ENCODE measurements around the gene DNAJC15. TPM values are rescaled to one million over a fixed set of nuclear protein-coding genes. Genes with fewer than 3 reads are reported as not detected.

Gene DNAJC15
- total RNA-seq, 2 experiments from 2014 or later = 2.2 TPM; not detected in 1

GRCh38 chr13:43107780-43108179 is 84.4 kb downstream of the DNAJC15 start:
- TF ChIP-seq EZH2phosphoT487 (IDR thresholded peaks at IDR 0.05; ENCODE audit: borderline replicate concordance, low read depth, low read length) = no peak
- Histone ChIP-seq H3K79me2 (ENCODE audit: insufficient read depth, low read depth, low read length) (no peaks in the 10 kb centered on the region), H3K4me2 (ENCODE audit: low read length) (no peak overlapping the region), H3K9me2 (ENCODE audit: insufficient read depth, low read length) (no peaks in the 10 kb centered on the region), H3K4me1 (ENCODE audit: insufficient read depth, low read length, poor library complexity, severe bottlenecking) (no peaks in the 10 kb centered on the region), H3K27ac (ENCODE audit: low read depth, low read length, poor library complexity, severe bottlenecking) (no peak overlapping the region), H2AFZ (ENCODE audit: low read length) (no peak overlapping the region), H3K4me3 (ENCODE audit: low read depth, low read length, poor library complexity, severe bottlenecking) (no peak overlapping the region), H3K9me3 (ENCODE audit: low read length) (no peaks in the 10 kb centered on the region), H3K36me3 (ENCODE audit: insufficient read depth, low read length) (no peaks in the 10 kb centered on the region), H4K20me1 (ENCODE audit: insufficient read depth, low read length) (no peaks in the 10 kb centered on the region)
- CTCF ChIA-PET (ENCODE audit: unreplicated experiment) = no interaction called here
- no peak for DNase-seq (ENCODE audit: low spot score)
- POLR2A ChIA-PET = no interaction called here
- BruUV-seq (replicated peaks) = no TSS peak
- intact Hi-C loops (cut with micrococcal nuclease; ENCODE audit: unreplicated experiment) = no loop called here

- no TSS peak for BruUV-seq (replicated peaks)
- H3K9me2 ChIP-seq (ENCODE audit: insufficient read depth, low read length) = no peaks in the 10 kb centered on the region
- H3K27ac ChIP-seq (ENCODE audit: low read depth, low read length, poor library complexity, severe bottlenecking) = no peak overlapping the region
- no peak for TF ChIP-seq CTCF (conservative IDR thresholded peaks at IDR 0.05; ENCODE audit: low read length)
- TF ChIP-seq EZH2phosphoT487 (IDR thresholded peaks at IDR 0.05; ENCODE audit: borderline replicate concordance, low read depth, low read length) = no peak
- intact Hi-C loops (cut with micrococcal nuclease; ENCODE audit: unreplicated experiment) = no loop called here
- ChIA-PET POLR2A (interaction anchor here (0.9 kb wide), 1 partner anchor 258 kb away, joined by 3 read pairs; no protein-coding TSS in a partner anchor), CTCF (ENCODE audit: unreplicated experiment) (no interaction called here)
- H3K79me2 ChIP-seq (ENCODE audit: insufficient read depth, low read depth, low read length) = no peaks in the 10 kb centered on the region
- H3K4me1 ChIP-seq (ENCODE audit: insufficient read depth, low read length, poor library complexity, severe bottlenecking) = no peaks in the 10 kb centered on the region
- H4K20me1 ChIP-seq (ENCODE audit: insufficient read depth, low read length) = no peaks in the 10 kb centered on the region
- no peak overlapping the region for H3K4me2 ChIP-seq (ENCODE audit: low read length)
- no peaks in the 10 kb centered on the region for H3K9me3 ChIP-seq (ENCODE audit: low read length)
- H2AFZ ChIP-seq (ENCODE audit: low read length) = no peak overlapping the region
- no peak overlapping the region for H3K4me3 ChIP-seq (ENCODE audit: low read depth, low read length, poor library complexity, severe bottlenecking)
- no peaks in the 10 kb centered on the region for H3K36me3 ChIP-seq (ENCODE audit: insufficient read depth, low read length)
- no peak for DNase-seq (ENCODE audit: low spot score)
These were observed 86.7 kb downstream of the DNAJC15 start for GRCh38 chr13:43110036-43110435.

- BruUV-seq (replicated peaks) = no TSS peak
- Histone ChIP-seq H4K20me1 (ENCODE audit: insufficient read depth, low read length) (no peaks in the 10 kb centered on the region), H3K9me3 (ENCODE audit: low read length) (no peaks in the 10 kb centered on the region), H3K36me3 (ENCODE audit: insufficient read depth, low read length) (no peaks in the 10 kb centered on the region), H2AFZ (ENCODE audit: low read length) (no peak overlapping the region), H3K79me2 (ENCODE audit: insufficient read depth, low read depth, low read length) (no peaks in the 10 kb centered on the region), H3K4me1 (ENCODE audit: insufficient read depth, low read length, poor library complexity, severe bottlenecking) (no peaks in the 10 kb centered on the region), H3K27ac (ENCODE audit: low read depth, low read length, poor library complexity, severe bottlenecking) (no peak overlapping the region), H3K4me2 (ENCODE audit: low read length) (no peak overlapping the region), H3K9me2 (ENCODE audit: insufficient read depth, low read length) (no peaks in the 10 kb centered on the region), H3K4me3 (ENCODE audit: low read depth, low read length, poor library complexity, severe bottlenecking) (no peak overlapping the region)
- CTCF ChIA-PET (ENCODE audit: unreplicated experiment) = no interaction called here
- TF ChIP-seq EZH2phosphoT487 (IDR thresholded peaks at IDR 0.05; ENCODE audit: borderline replicate concordance, low read depth, low read length) (no peak), CTCF (conservative IDR thresholded peaks at IDR 0.05; ENCODE audit: low read length) (no peak)
- no peak for DNase-seq (ENCODE audit: low spot score)
- POLR2A ChIA-PET = interaction anchor here (0.6 to 0.9 kb wide), 2 partner anchors 258 to 260 kb away, joined by 3 read pairs; no protein-coding TSS in a partner anchor
- intact Hi-C loops (cut with micrococcal nuclease; ENCODE audit: unreplicated experiment) = no loop called here
These were observed 87.3 kb downstream of the DNAJC15 start for GRCh38 chr13:43110658-43111057.
